Right atrium auricular region (tissue), 2 donors: ENCODE measurements around the gene ABCA6. TPM values are rescaled to one million over a fixed set of nuclear protein-coding genes. Genes with fewer than 3 reads are reported as not detected.

Experiments
- DNase-seq: peaks from one replicate; pipeline ENCODE4 v3.0.0-alpha.2; 2019; ENCODE audit warnings: low spot score
- H3K27ac ChIP-seq, 2 donors: fragments of 200-600 bp; sonication (generic); 1 replicate in 1 of 2; 2 replicates in 1 of 2; pipeline ENCODE4 v1.5.1; 2016 to 2019
- H3K27me3 ChIP-seq, 2 donors: fragments of 200-600 bp; sonication (generic); one replicate each; pipeline versions ENCODE4 v1.5.1 to v1.6.0; 2017 to 2019
- H3K36me3 ChIP-seq: fragments of 200-600 bp; sonication (generic); one replicate; pipeline ENCODE4 v1.5.1; 2016
- H3K4me1 ChIP-seq, 2 donors: fragments of 200-600 bp; sonication (generic); one replicate each; pipeline versions ENCODE4 v1.5.1 to v1.6.0; 2017 to 2019
- H3K4me3 ChIP-seq, 2 donors: fragments of 200-600 bp; sonication (generic); 1 replicate in 1 of 2; 2 replicates in 1 of 2; pipeline ENCODE4 v1.5.1; 2017 to 2019; ENCODE audit warnings: mild to moderate bottlenecking in 1 of 2, moderate library complexity in 1 of 2
- H3K9me3 ChIP-seq, 2 donors: fragments of 200-600 bp; sonication (generic); one replicate each; pipeline ENCODE4 v1.5.1; 2019
- total RNA-seq, 2 donors: library from RNA; depleted of rRNA; stranded (reverse); fragments of >200 nt; gene quantifications; one replicate each; pipeline ENCODE4 v1.1.0, GENCODE V29; 2016
- TF ChIP-seq, protein P1 (sequence below), 2 donors: fragments of 200-600 bp; sonication (generic); IDR thresholded peaks; one replicate each; pipeline ENCODE4 v1.5.1; 2019; ENCODE audit warnings: antibody characterized with exemption in 2 of 2

Gene ABCA6
- total RNA-seq, 2 donors from 2014 or later, result 20.0 to 41.9 TPM

DNA sequence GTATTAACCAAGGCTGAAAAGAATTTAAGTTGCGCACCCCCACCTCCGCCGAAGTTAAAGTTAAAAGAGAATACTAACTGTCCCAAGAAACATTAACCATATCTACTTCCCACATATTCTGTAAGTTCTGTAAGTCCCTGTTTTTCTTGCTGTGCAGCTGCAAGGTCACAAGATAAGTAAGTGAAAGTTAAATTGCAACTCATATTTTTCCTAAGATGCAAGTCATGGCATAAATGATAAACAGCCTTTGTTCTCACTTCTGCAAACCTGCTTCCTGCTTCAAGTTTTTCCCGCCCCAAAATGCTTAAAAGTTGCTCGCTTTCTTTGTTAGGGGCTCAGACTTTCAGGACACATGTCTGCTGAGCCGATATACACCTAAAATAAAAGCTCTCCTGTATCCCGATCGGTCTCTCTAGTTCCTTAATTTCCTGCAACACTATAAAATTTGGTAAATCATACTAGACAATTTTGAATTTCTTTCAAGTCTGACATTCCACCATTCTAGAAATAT lies 48.4 kb downstream of the ABCA6 start:
- Histone ChIP-seq H3K27ac (no peak overlapping the region), H3K4me1 (no peaks in the 10 kb centered on the region), H3K27me3 (no peaks in the 10 kb centered on the region), H3K9me3 (no peaks in the 10 kb centered on the region), H3K36me3 (peaks cover 20% of the 10 kb centered on the region), H3K4me3 (no peak overlapping the region)
- DNase-seq, result no peak
- TF ChIP-seq, protein P1, sequence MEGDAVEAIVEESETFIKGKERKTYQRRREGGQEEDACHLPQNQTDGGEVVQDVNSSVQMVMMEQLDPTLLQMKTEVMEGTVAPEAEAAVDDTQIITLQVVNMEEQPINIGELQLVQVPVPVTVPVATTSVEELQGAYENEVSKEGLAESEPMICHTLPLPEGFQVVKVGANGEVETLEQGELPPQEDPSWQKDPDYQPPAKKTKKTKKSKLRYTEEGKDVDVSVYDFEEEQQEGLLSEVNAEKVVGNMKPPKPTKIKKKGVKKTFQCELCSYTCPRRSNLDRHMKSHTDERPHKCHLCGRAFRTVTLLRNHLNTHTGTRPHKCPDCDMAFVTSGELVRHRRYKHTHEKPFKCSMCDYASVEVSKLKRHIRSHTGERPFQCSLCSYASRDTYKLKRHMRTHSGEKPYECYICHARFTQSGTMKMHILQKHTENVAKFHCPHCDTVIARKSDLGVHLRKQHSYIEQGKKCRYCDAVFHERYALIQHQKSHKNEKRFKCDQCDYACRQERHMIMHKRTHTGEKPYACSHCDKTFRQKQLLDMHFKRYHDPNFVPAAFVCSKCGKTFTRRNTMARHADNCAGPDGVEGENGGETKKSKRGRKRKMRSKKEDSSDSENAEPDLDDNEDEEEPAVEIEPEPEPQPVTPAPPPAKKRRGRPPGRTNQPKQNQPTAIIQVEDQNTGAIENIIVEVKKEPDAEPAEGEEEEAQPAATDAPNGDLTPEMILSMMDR (IDR thresholded peaks at IDR 0.05), result no peak

DNA sequence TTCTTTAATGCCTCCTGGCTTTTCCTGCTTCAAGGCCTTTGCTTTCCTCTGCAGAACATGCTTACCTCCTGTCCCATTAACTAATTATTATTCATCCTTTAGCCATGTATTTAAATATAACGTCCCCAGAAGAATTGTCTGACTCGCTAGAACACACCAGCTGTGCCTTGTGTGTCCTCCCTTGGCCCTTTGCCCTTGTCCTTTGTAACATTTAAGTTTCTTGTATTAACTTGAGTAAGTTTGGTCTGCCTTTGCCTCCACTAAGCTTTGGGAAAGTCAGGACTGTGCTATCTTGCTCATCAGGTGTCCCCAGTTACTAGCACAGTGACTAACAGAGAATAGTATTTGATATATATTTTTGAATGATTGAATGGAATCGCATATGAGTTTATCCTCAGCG lies 51.3 kb downstream of the ABCA6 start:
- Histone ChIP-seq H3K27ac (no peak overlapping the region), H3K36me3 (peaks cover 20% of the 10 kb centered on the region), H3K4me1 (no peaks in the 10 kb centered on the region), H3K4me3 (no peak overlapping the region), H3K9me3 (no peaks in the 10 kb centered on the region), H3K27me3 (no peaks in the 10 kb centered on the region)
- TF ChIP-seq, protein P1 (IDR thresholded peaks at IDR 0.05), result no peak
- no peak for DNase-seq

DNA sequence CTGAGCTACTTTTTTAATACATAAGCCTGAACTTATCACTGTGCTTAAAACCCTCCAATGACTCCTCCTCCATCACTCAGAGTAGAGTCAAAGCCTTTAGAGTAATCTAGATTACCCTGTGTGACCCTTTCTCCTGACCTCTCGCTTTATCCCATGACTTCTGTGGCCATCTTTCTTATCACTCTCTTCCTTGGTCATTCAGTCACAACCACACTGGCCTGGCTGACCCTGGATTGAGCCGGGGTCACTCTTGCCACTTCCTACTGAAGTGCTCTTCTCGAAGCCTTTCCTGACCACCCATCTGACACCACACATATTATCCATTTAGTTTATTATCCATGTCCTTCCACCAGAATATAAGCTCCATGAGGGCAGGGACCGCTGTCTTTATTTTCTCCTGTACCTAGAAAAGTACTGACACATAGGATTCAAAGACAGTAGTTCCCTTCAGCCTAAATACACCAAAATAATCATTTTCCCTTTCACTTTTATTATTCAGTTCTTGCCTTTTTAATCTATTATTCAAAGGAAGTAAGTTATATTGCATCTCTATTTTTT lies 53.0 kb downstream of the ABCA6 start:
- Histone ChIP-seq H3K4me3 (no peak overlapping the region), H3K27ac (no peak overlapping the region), H3K27me3 (no peaks in the 10 kb centered on the region), H3K4me1 (no peaks in the 10 kb centered on the region), H3K9me3 (no peaks in the 10 kb centered on the region), H3K36me3 (peaks cover 30% of the 10 kb centered on the region)
- DNase-seq, result no peak
- TF ChIP-seq, protein P1 (IDR thresholded peaks at IDR 0.05), result no peak

DNA sequence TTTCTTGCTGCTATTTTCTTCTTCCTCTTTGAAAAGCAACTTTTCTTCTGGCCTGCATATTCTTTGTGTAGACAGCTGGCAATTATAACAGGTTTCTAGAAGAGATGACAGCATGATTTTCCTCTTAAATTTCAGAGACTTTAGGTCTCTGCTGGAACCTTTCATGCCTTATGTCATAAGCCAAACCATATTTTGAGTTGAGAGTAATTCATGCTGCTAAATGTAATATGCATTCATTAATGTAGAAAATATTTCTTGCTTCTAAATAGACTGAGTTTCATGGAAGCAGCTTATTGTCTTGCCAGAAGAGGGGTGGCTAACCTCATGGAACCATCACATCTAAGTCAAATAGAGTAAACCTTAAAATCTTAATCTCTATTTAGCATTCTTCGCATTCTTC lies 55.1 kb downstream of the ABCA6 start:
- TF ChIP-seq, protein P1 (IDR thresholded peaks at IDR 0.05), result no peak
- no peak for DNase-seq
- Histone ChIP-seq H3K27ac (no peak overlapping the region), H3K9me3 (peaks cover 0 to 9% of the 10 kb centered on the region in 2 donors), H3K36me3 (peaks cover 47% of the 10 kb centered on the region), H3K4me3 (no peak overlapping the region), H3K4me1 (no peaks in the 10 kb centered on the region), H3K27me3 (no peaks in the 10 kb centered on the region)

DNA sequence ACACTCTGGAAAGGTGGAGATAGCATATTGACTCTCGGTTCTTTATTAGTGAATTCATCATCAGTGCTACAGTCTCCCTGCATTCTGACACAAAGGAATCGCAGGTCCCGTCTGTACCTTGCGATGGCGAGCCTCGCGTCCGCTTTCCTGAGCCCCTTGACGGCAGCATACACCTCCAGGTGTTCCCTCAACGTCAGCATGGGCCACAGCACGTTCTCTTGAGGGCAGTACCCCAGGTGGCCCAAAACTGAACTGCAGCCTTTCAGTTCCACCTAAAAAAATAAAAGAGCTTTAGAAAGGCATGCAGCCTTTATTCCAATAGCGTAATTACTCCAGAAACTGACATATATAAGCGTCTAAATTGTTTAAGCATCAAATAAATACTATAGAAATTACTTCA lies 56.8 kb downstream of the ABCA6 start:
- TF ChIP-seq, protein P1 (IDR thresholded peaks at IDR 0.05), result peak in 1 of 2 donors; percentile 26
- Histone ChIP-seq H3K9me3 (peaks cover 0 to 9% of the 10 kb centered on the region in 2 donors), H3K36me3 (peaks cover 63% of the 10 kb centered on the region), H3K4me3 (no peak overlapping the region), H3K4me1 (no peaks in the 10 kb centered on the region), H3K27me3 (no peaks in the 10 kb centered on the region), H3K27ac (no peak overlapping the region)
- no peak for DNase-seq

DNA sequence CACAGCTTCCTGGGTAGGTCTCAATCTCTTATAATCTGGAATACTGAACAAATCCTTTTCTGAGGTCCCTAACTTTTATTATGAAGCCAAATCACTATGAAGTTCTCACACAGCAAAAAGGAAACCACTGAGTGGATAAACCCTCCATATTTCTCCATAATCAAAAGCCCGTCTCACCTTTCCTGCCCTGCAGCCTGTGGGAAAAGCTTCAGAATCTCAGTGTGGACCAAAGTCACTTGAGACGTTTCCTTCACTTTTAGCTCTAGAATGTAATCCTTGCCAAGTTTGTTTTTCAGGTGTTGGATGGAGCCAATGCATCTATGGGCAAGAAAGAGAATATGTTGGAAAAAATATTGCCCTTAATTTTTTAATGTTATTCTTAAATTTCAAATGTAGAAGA lies 59.0 kb downstream of the ABCA6 start:
- no peak for DNase-seq
- TF ChIP-seq, protein P1 (IDR thresholded peaks at IDR 0.05), result no peak
- Histone ChIP-seq H3K9me3 (peaks cover 0 to 9% of the 10 kb centered on the region in 2 donors), H3K27ac (no peak overlapping the region), H3K36me3 (peaks cover 84% of the 10 kb centered on the region), H3K4me1 (no peaks in the 10 kb centered on the region), H3K27me3 (no peaks in the 10 kb centered on the region), H3K4me3 (no peak overlapping the region)
